Measurements from ENCODE around the gene SLC5A6. TPM values are rescaled to one million over a fixed set of nuclear protein-coding genes. Genes with fewer than 3 reads are reported as not detected.

Gene SLC5A6
- total RNA-seq, 2 donors from 2014 or later = 38.8 to 39.2 TPM

DNA sequence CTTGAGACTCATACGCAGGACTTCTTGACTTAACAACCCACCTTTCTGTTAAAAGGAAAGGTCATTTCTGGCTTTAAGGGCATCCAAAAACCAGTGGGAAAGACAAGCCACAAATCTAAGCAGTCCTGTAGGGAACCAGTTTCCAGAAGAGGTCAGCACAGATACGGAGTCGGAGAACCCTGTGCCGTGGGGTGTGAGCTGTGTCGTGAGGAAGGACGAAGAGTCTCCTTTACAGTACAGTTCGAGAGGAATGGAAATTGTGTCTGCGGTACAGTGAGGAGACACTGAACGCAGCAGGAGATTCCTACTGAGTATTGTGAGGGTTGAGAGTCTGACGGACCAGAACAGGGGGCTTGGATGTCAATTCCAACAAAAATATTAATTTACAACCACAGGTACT is 33.0 kb upstream of the SLC5A6 start:
- H3K27ac Mint-ChIP-seq = no peak overlapping the region
- no peaks in the 10 kb centered on the region for H3K4me1 Mint-ChIP-seq (ENCODE audit: low read depth)
- H3K4me3 Mint-ChIP-seq = no peak overlapping the region
- no peaks in the 10 kb centered on the region for H3K9me3 Mint-ChIP-seq
- DNase-seq (no peak), ATAC-seq (replicated peaks in 1 of 2) (no peak)
- peaks cover 0 to 9% of the 10 kb centered on the region in 2 donors for H3K36me3 Mint-ChIP-seq (ENCODE audit: insufficient read depth in 2 of 2)
- no peaks in the 10 kb centered on the region for H3K27me3 Mint-ChIP-seq (ENCODE audit: low read depth)

DNA sequence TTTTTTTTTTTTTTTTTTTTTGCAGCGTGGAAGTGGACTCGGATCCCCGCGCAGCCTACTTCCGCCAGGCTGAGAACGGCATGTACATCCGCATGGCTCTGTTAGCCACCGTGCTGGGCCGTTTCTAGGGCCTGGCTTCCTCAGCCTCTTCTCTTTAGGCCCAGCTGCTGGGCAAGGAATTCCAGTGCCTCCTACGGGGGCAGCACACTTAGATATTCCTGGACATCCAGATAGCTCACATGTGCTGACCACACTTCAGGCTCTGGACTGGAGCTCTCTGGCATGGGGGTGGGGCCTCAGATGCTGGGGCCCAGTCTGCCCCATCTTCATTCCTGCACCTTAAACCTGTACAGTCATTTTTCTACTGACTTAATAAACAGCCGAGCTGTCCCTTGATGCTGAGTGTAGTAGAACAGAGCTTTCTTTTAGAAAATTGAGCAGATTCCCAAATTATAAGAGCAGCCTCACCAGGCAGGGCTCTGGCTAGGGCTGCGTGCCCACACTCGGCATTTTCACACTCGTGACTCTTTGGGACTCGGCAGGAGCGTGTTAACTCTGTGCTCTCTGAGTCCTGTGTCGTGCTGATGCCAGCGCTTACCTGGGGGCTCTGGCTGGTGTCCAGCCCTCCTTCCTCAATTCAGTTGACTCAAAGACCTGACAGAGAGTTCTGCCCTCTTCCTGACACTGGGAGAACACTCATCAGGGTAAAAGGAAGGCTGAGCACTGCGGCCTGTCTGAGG is 31.5 kb upstream of the SLC5A6 start:
- Mint-ChIP-seq H3K27ac (no peak overlapping the region), H3K27me3 (ENCODE audit: low read depth) (no peaks in the 10 kb centered on the region), H3K9me3 (no peaks in the 10 kb centered on the region), H3K36me3 (ENCODE audit: insufficient read depth in 2 of 2) (peaks cover 2 to 12% of the 10 kb centered on the region in 2 donors), H3K4me1 (ENCODE audit: low read depth) (no peaks in the 10 kb centered on the region), H3K4me3 (no peak overlapping the region)
- ATAC-seq (replicated peaks in 1 of 2) (no peak), DNase-seq (no peak)

DNA sequence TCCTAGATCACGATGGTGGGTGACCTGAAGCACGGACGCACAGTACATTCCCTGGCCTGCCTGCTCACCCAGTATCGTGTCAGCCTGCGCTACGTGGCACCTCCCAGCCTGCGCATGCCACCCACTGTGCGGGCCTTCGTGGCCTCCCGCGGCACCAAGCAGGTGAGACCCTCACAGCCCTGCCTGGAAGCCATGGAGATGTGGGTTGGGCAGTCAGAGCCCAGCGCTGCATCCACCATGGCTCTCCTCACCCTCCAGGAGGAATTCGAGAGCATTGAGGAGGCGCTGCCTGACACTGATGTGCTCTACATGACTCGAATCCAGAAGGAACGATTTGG is 30.5 kb upstream of the SLC5A6 start:
- Mint-ChIP-seq H3K27me3 (ENCODE audit: low read depth) (no peaks in the 10 kb centered on the region), H3K9me3 (no peaks in the 10 kb centered on the region), H3K4me3 (no peak overlapping the region), H3K4me1 (ENCODE audit: low read depth) (no peaks in the 10 kb centered on the region), H3K27ac (no peak overlapping the region), H3K36me3 (ENCODE audit: insufficient read depth in 2 of 2) (peaks cover 2 to 16% of the 10 kb centered on the region in 2 donors)
- ATAC-seq (replicated peaks in 1 of 2) (no peak), DNase-seq (no peak)

DNA sequence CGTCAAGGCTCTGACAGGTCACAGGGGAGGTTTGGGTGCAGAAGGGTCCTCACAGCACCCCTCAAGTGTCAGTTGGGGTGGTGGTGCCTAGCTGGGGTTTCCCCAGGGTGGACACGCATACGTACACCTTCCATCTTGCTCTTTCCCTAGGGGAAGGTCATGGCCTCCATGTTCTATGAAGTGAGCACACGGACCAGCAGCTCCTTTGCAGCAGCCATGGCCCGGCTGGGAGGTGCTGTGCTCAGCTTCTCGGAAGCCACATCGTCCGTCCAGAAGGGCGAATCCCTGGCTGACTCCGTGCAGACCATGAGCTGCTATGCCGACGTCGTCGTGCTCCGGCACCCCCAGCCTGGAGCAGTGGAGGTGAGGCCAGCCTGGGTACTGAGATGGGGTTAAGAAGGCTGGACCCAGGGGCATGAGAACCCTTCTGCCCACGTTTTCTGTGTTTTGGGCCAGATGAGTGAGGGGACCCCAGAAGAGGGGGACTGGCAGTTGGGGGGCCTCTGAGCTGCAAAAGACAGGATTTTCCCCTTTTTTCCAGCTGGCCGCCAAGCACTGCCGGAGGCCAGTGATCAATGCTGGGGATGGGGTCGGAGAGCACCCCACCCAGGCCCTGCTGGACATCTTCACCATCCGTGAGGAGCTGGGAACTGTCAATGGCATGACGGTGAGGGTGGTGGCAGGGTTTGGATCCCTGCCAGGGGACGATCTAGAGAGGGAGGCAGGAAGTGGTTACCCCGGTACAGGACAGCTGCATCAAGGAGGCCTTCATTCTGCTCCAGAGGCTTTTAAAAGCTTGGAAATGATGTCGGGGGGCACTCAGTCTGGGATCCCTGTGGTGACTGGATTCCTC is 29.9 kb upstream of the SLC5A6 start:
- no peak for ATAC-seq (replicated peaks in 1 of 2)
- Mint-ChIP-seq H3K27me3 (ENCODE audit: low read depth) (no peaks in the 10 kb centered on the region), H3K4me1 (ENCODE audit: low read depth) (no peaks in the 10 kb centered on the region), H3K9me3 (no peaks in the 10 kb centered on the region), H3K27ac (no peak overlapping the region), H3K36me3 (ENCODE audit: insufficient read depth in 2 of 2) (peaks cover 4 to 16% of the 10 kb centered on the region in 2 donors), H3K4me3 (no peak overlapping the region)
- DNase-seq = no peak

DNA sequence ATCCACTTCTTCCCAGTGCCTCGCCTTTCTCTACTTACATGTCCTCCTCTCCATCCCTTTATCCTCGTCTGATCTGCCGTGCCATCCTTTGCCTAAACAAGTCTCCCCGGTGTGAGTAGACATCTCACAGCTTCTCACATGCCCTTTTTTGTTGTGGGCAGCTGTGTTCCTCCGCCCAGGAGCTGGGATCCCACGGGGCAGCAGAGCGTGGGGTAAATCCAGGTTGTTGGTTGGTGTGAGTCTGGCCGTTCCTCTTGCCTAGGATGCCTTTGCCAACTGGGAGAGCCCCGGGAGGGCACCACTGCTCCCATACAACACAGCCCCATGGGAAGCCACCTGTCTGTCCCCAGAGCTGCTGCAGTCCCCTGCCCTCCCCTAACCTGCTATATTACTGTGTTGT is 28.3 kb upstream of the SLC5A6 start:
- H3K36me3 Mint-ChIP-seq (ENCODE audit: insufficient read depth in 2 of 2) = peaks cover 4 to 18% of the 10 kb centered on the region in 2 donors
- no peak overlapping the region for H3K4me3 Mint-ChIP-seq
- H3K27ac Mint-ChIP-seq = no peak overlapping the region
- H3K27me3 Mint-ChIP-seq (ENCODE audit: low read depth) = no peaks in the 10 kb centered on the region
- DNase-seq = no peak
- no peaks in the 10 kb centered on the region for H3K4me1 Mint-ChIP-seq (ENCODE audit: low read depth)
- ATAC-seq (replicated peaks in 1 of 2) = no peak
- no peaks in the 10 kb centered on the region for H3K9me3 Mint-ChIP-seq

DNA sequence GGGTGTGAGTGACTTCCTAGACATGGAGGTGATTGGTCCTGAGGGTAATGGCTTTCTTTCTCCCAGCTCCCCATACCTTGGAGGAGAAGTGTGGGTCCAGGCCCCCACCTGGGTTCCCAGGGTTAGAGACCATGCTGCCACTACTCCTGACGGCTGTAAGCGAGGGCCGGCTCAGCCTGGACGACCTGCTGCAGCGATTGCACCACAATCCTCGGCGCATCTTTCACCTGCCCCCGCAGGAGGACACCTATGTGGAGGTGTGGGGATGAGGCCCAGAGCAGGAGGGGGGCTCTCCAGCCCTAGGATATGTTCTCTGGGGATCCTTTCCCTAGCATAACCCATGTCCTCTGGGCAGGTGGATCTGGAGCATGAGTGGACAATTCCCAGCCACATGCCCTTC is 26.9 kb upstream of the SLC5A6 start:
- no peaks in the 10 kb centered on the region for H3K4me1 Mint-ChIP-seq (ENCODE audit: low read depth)
- H3K36me3 Mint-ChIP-seq (ENCODE audit: insufficient read depth in 2 of 2) = peaks cover 4 to 24% of the 10 kb centered on the region in 2 donors
- no peak overlapping the region for H3K4me3 Mint-ChIP-seq
- H3K9me3 Mint-ChIP-seq = no peaks in the 10 kb centered on the region
- H3K27ac Mint-ChIP-seq = no peak overlapping the region
- no peak for ATAC-seq (replicated peaks in 1 of 2)
- H3K27me3 Mint-ChIP-seq (ENCODE audit: low read depth) = no peaks in the 10 kb centered on the region
- no peak for DNase-seq

DNA sequence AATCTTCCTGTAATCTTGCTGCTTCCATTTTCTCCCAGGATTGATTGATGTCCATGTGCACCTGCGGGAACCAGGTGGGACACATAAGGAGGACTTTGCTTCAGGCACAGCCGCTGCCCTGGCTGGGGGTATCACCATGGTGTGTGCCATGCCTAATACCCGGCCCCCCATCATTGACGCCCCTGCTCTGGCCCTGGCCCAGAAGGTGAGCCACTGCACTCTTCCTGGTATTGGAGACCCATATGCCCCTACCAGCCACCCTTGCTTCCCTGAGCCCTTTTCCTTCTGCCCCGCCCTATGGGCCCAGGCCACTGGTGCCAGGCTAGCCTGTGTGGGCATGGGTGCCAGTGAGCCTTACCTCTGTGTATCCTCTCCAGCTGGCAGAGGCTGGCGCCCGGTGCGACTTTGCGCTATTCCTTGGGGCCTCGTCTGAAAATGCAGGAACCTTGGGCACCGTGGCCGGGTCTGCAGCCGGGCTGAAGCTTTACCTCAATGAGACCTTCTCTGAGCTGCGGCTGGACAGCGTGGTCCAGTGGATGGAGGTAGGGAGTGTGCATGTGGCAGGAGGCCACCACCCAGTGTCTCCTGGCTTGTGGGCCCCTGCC is 25.4 kb upstream of the SLC5A6 start:
- Mint-ChIP-seq H3K36me3 (ENCODE audit: insufficient read depth in 2 of 2) (peaks cover 7 to 31% of the 10 kb centered on the region in 2 donors), H3K4me3 (no peak overlapping the region), H3K27me3 (ENCODE audit: low read depth) (no peaks in the 10 kb centered on the region), H3K4me1 (ENCODE audit: low read depth) (no peaks in the 10 kb centered on the region), H3K27ac (no peak overlapping the region), H3K9me3 (no peaks in the 10 kb centered on the region)
- DNase-seq (no peak), ATAC-seq (replicated peaks in 1 of 2) (no peak)

DNA sequence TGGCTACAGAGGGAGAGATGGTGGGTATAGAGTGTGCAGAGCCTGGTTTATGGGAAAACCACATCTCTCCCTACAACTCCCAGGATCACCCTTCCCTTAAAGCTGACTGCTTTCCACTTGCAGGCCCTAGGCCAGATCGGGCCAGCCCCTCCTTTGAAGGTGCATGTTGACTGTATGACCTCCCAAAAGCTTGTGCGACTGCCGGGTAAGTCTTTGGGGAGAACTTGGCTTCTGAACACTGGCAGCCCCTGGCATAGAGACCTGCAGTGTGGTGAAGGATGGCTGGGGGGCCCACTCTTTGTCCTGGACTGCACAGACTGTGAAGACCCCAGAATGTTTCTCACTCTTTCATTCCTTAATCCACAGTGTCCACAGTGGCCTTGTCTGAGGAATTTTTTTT is 24.6 kb upstream of the SLC5A6 start:
- H3K27ac Mint-ChIP-seq = no peak overlapping the region
- H3K9me3 Mint-ChIP-seq = no peaks in the 10 kb centered on the region
- H3K4me3 Mint-ChIP-seq = no peak overlapping the region
- no peaks in the 10 kb centered on the region for H3K27me3 Mint-ChIP-seq (ENCODE audit: low read depth)
- ATAC-seq (replicated peaks in 1 of 2) (no peak), DNase-seq (no peak)
- H3K4me1 Mint-ChIP-seq (ENCODE audit: low read depth) = no peaks in the 10 kb centered on the region
- H3K36me3 Mint-ChIP-seq (ENCODE audit: insufficient read depth in 2 of 2) = peaks cover 7 to 36% of the 10 kb centered on the region in 2 donors

DNA sequence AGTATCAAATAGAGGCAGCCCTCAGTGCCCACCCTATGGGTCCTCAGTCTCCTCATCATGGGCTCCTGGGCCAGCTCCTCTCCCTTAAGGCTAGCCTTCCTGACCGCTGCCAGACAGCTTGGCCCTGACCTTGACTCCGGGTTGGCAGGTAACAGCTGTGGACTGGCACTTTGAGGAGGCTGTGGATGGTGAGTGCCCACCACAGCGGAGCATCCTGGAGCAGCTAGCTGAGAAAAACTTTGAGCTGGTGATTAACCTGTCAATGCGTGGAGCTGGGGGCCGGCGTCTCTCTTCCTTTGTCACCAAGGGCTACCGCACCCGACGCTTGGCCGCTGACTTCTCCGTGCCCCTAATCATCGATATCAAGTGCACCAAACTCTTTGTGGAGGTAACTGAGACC is 24.1 kb upstream of the SLC5A6 start:
- DNase-seq (no peak), ATAC-seq (replicated peaks in 1 of 2) (no peak)
- Mint-ChIP-seq H3K4me1 (ENCODE audit: low read depth) (no peaks in the 10 kb centered on the region), H3K4me3 (no peak overlapping the region), H3K9me3 (no peaks in the 10 kb centered on the region), H3K27me3 (ENCODE audit: low read depth) (no peaks in the 10 kb centered on the region), H3K36me3 (ENCODE audit: insufficient read depth in 2 of 2) (peaks cover 10 to 41% of the 10 kb centered on the region in 2 donors), H3K27ac (no peak overlapping the region)

DNA sequence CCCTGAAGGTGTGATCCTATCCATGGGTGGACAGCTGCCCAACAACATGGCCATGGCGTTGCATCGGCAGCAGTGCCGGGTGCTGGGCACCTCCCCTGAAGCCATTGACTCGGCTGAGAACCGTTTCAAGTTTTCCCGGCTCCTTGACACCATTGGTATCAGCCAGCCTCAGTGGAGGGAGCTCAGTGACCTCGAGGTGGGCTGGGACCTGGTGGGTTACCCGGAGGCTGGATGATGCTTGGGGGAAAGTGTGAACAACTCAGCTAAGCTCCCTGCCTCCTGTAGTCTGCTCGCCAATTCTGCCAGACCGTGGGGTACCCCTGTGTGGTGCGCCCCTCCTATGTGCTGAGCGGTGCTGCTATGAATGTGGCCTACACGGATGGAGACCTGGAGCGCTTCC is 21.3 kb upstream of the SLC5A6 start:
- DNase-seq = no peak
- Mint-ChIP-seq H3K27me3 (ENCODE audit: low read depth) (no peaks in the 10 kb centered on the region), H3K36me3 (ENCODE audit: insufficient read depth in 2 of 2) (peaks cover 8 to 34% of the 10 kb centered on the region in 2 donors), H3K4me1 (ENCODE audit: low read depth) (no peaks in the 10 kb centered on the region), H3K27ac (no peak overlapping the region), H3K4me3 (no peak overlapping the region), H3K9me3 (no peaks in the 10 kb centered on the region)
- ATAC-seq (replicated peaks in 1 of 2) = no peak

DNA sequence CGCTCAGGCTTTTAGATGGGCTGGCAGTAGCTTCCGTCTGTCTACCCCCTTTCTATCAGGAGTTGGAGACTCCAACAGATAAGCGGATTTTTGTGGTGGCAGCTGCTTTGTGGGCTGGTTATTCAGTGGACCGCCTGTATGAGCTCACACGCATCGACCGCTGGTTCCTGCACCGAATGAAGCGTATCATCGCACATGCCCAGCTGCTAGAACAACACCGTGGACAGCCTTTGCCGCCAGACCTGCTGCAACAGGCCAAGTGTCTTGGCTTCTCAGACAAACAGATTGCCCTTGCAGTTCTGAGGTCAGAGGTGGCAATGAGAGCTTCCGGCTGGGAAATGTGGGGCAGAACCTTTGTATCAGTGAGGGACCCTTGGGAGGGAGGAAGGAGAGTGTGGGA is 19.9 kb upstream of the SLC5A6 start:
- Mint-ChIP-seq H3K4me3 (no peak overlapping the region), H3K4me1 (ENCODE audit: low read depth) (no peaks in the 10 kb centered on the region), H3K27me3 (ENCODE audit: low read depth) (no peaks in the 10 kb centered on the region), H3K36me3 (ENCODE audit: insufficient read depth in 2 of 2) (peaks cover 5 to 40% of the 10 kb centered on the region in 2 donors), H3K9me3 (no peaks in the 10 kb centered on the region), H3K27ac (no peak overlapping the region)
- no peak for ATAC-seq (replicated peaks in 1 of 2)
- DNase-seq = no peak

DNA sequence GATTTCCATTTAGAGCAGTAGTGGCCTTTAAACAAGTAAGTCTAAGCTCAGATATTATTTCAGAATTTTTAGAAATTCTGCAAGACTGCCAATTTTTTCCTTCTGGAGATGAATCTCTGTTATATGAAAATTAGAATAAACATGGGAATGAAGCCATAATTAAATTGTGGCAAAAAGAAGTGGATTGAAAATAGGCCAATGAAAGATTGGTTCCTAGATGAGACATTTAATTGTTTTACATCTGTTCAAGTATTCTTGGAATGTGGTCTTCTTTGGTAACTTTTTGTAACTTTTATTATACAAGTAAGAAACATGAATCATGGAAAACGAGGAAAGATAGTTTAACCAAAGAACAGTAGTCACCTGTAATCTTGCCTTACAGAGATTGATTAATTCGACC is 15.4 kb upstream of the SLC5A6 start:
- Mint-ChIP-seq H3K4me3 (no peak overlapping the region), H3K4me1 (ENCODE audit: low read depth) (no peaks in the 10 kb centered on the region), H3K9me3 (no peaks in the 10 kb centered on the region), H3K27ac (no peak overlapping the region), H3K27me3 (ENCODE audit: low read depth) (no peaks in the 10 kb centered on the region), H3K36me3 (ENCODE audit: insufficient read depth in 2 of 2) (peaks cover 9 to 45% of the 10 kb centered on the region in 2 donors)
- DNase-seq (no peak), ATAC-seq (replicated peaks in 1 of 2) (no peak)

DNA sequence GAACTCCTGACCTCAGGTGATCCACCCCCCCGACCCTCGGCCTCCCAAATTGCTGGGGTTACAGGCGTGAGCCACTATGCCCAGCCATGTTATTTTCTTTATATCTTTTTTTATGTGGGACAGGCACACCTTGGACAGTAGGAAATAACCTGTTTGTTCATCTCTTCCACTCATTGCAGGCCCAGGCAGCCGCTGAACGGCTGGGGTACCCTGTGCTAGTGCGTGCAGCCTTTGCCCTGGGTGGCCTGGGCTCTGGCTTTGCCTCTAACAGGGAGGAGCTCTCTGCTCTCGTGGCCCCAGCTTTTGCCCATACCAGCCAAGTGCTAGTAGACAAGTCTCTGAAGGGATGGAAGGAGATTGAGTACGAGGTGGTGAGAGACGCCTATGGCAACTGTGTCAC is 13.5 kb upstream of the SLC5A6 start:
- no peaks in the 10 kb centered on the region for H3K9me3 Mint-ChIP-seq
- H3K4me3 Mint-ChIP-seq = no peak overlapping the region
- no peaks in the 10 kb centered on the region for H3K27me3 Mint-ChIP-seq (ENCODE audit: low read depth)
- H3K4me1 Mint-ChIP-seq (ENCODE audit: low read depth) = no peaks in the 10 kb centered on the region
- peaks cover 12 to 49% of the 10 kb centered on the region in 2 donors for H3K36me3 Mint-ChIP-seq (ENCODE audit: insufficient read depth in 2 of 2)
- no peak overlapping the region for H3K27ac Mint-ChIP-seq
- ATAC-seq (replicated peaks in 1 of 2) = no peak
- no peak for DNase-seq

Data from activated T-cell treated with anti-CD3 and anti-CD28 coated beads, Interleukin-2, amount 50 U/mL, for 72 hours (primary cell).